Panc1 (cell line): ENCODE data around the gene DCTN2. TPM values are rescaled to one million over a fixed set of nuclear protein-coding genes. Genes with fewer than 3 reads are reported as not detected.

ENCODE experiments used
- ATAC-seq: fragments of 200-7000 bp; cut with Tn5 transposase; 2 replicates; pipeline ENCODE4 v1.9.1; 2020; ENCODE audit warnings: mild to moderate bottlenecking, moderate library complexity
- BruUV-seq: library from RNA; stranded (reverse); fragments of 400-500 nt; replicated peaks from 2 replicates; lab custom pipeline; 2021; lab: Mats Ljungman, UMichigan
- CTCF ChIA-PET: fragments of 300-600 bp; sonication (Branson Sonifier 250); formaldehyde crosslinking; loops from one replicate; lab custom pipeline; 2022; ENCODE audit warnings: antibody characterized with exemption; lab: Charles Lee
- POLR2A ChIA-PET: fragments of 300-600 bp; sonication (Branson Sonifier 250); formaldehyde crosslinking; loops from one replicate; lab custom pipeline; 2022; ENCODE audit warnings: antibody characterized with exemption; lab: Charles Lee
- DNase-seq: peaks from one replicate; pipeline ENCODE4 v3.0.0-alpha.2; 2010; ENCODE audit warnings: low read depth, low spot score
- H3K27ac ChIP-seq: 2 replicates; pipeline ENCODE4 v1.5.1; 2011; ENCODE audit warnings: mild to moderate bottlenecking, low read length, inconsistent platforms
- H3K27me3 ChIP-seq: fragments of 200-500 bp; sonication (Bioruptor generic); 2 replicates; pipeline ENCODE4 v1.6.0; 2014; ENCODE audit warnings: low read length, inconsistent platforms; ENCODE audit not compliant: control insufficient read depth, insufficient read depth
- H3K36me3 ChIP-seq: fragments of 200-500 bp; sonication (Bioruptor generic); 2 replicates; pipeline ENCODE4 v1.5.1; 2014; ENCODE audit warnings: inconsistent platforms, mild to moderate bottlenecking, low read length, moderate library complexity; ENCODE audit not compliant: control insufficient read depth, insufficient read depth
- H3K4me1 ChIP-seq: 2 replicates; pipeline ENCODE4 v1.5.1; 2011; ENCODE audit warnings: inconsistent platforms, mild to moderate bottlenecking, low read length, moderate library complexity; ENCODE audit not compliant: control insufficient read depth, insufficient read depth
- H3K4me3 ChIP-seq, 2 experiments: 2 replicates each; pipeline ENCODE4 v1.5.1; 2011 to 2012; ENCODE audit warnings: low read depth in 2 of 2, low read length in 2 of 2, mild to moderate bottlenecking in 2 of 2, inconsistent platforms in 1 of 2, moderate library complexity in 1 of 2
- H3K9me3 ChIP-seq: fragments of 200-500 bp; sonication (Bioruptor generic); 2 replicates; pipeline ENCODE4 v1.5.1; 2014; ENCODE audit warnings: low read depth, mild to moderate bottlenecking, inconsistent platforms, low read length, moderate library complexity; ENCODE audit not compliant: control insufficient read depth, insufficient read depth
- POLR2AphosphoS5 ChIP-seq: IDR thresholded peaks from 2 replicates; pipeline ENCODE4 v1.6.1; 2012; ENCODE audit warnings: mild to moderate bottlenecking, low read depth, low read length, moderate library complexity
- SIN3A ChIP-seq: IDR thresholded peaks from 2 replicates; pipeline ENCODE4 v1.6.1; 2012; ENCODE audit warnings: low read depth, mild to moderate bottlenecking, low read length, moderate library complexity, borderline replicate concordance; ENCODE audit not compliant: insufficient read depth
- TCF7L2 ChIP-seq: IDR thresholded peaks from 2 replicates; pipeline ENCODE4 v1.6.1; 2011; ENCODE audit warnings: mild to moderate bottlenecking, low read depth, low read length, inconsistent platforms
- in situ Hi-C: cut with HindIII; loops from 2 replicates; pipeline ENCODE4 v1.10.0; 2016; ENCODE audit warnings: low sequenced_read_pairs, low pct_unique_long_range_greater_than_20kb
- intact Hi-C: fragments of 100-400 bp; cut with micrococcal nuclease; formaldehyde crosslinking; loops from one replicate; pipeline ENCODE4 v1.10.0; 2022; ENCODE audit not compliant: unreplicated experiment
- total RNA-seq: library from RNA; stranded (reverse); gene quantifications from one replicate; pipeline ENCODE4 v1.2.1, GENCODE V29; 2021; ENCODE audit not compliant: unreplicated experiment
- TF ChIP-seq, protein P1 (sequence below): fragments of 450-650 bp; IDR thresholded peaks from 2 replicates; pipeline ENCODE4 v1.5.1; 2017; ENCODE audit warnings: mild to moderate bottlenecking
- TF ChIP-seq, protein P2 (sequence below), 2 experiments: IDR thresholded peaks; 2 replicates each; pipeline ENCODE4 v1.6.1; 2011 to 2012; ENCODE audit warnings: low read depth in 2 of 2, control low read depth in 1 of 2, low read length in 1 of 2, mild to moderate bottlenecking in 1 of 2, moderate library complexity in 1 of 2; ENCODE audit not compliant: insufficient read depth in 1 of 2

Gene DCTN2
- total RNA-seq, 1 experiment from 2014 or later: 97.6 TPM

DNA sequence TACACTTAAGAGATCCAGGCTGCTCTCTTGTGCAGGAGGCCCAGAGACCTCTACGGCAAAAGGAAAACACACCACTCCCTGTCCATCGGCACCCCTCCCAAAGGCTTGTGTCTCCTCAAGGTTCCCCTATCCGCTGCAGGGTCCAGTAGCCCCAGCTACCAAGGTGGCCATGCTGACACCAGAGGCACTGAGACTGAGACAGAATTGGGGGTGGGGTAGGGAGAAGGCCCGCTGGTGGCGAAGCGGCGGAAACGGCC is 27.3 kb downstream of the DCTN2 start:
- DNase-seq (no peak), ATAC-seq (no peak)
- Histone ChIP-seq H3K27me3 (no peaks in the 10 kb centered on the region), H3K36me3 (peaks cover 19% of the 10 kb centered on the region), H3K4me1 (peaks cover 57% of the 10 kb centered on the region), H3K9me3 (no peaks in the 10 kb centered on the region), H3K27ac (peak overlapping the region; percentile 96), H3K4me3 (peak overlapping the region; percentile 88 to 98)
- intact Hi-C loops: no loop called here
- CTCF ChIA-PET: no interaction called here
- in situ Hi-C loops: no loop called here
- TF ChIP-seq, protein P1, sequence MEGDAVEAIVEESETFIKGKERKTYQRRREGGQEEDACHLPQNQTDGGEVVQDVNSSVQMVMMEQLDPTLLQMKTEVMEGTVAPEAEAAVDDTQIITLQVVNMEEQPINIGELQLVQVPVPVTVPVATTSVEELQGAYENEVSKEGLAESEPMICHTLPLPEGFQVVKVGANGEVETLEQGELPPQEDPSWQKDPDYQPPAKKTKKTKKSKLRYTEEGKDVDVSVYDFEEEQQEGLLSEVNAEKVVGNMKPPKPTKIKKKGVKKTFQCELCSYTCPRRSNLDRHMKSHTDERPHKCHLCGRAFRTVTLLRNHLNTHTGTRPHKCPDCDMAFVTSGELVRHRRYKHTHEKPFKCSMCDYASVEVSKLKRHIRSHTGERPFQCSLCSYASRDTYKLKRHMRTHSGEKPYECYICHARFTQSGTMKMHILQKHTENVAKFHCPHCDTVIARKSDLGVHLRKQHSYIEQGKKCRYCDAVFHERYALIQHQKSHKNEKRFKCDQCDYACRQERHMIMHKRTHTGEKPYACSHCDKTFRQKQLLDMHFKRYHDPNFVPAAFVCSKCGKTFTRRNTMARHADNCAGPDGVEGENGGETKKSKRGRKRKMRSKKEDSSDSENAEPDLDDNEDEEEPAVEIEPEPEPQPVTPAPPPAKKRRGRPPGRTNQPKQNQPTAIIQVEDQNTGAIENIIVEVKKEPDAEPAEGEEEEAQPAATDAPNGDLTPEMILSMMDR: no peak
- TF ChIP-seq POLR2AphosphoS5 (no peak), SIN3A (no peak), TCF7L2 (no peak)
- TF ChIP-seq, protein P2, sequence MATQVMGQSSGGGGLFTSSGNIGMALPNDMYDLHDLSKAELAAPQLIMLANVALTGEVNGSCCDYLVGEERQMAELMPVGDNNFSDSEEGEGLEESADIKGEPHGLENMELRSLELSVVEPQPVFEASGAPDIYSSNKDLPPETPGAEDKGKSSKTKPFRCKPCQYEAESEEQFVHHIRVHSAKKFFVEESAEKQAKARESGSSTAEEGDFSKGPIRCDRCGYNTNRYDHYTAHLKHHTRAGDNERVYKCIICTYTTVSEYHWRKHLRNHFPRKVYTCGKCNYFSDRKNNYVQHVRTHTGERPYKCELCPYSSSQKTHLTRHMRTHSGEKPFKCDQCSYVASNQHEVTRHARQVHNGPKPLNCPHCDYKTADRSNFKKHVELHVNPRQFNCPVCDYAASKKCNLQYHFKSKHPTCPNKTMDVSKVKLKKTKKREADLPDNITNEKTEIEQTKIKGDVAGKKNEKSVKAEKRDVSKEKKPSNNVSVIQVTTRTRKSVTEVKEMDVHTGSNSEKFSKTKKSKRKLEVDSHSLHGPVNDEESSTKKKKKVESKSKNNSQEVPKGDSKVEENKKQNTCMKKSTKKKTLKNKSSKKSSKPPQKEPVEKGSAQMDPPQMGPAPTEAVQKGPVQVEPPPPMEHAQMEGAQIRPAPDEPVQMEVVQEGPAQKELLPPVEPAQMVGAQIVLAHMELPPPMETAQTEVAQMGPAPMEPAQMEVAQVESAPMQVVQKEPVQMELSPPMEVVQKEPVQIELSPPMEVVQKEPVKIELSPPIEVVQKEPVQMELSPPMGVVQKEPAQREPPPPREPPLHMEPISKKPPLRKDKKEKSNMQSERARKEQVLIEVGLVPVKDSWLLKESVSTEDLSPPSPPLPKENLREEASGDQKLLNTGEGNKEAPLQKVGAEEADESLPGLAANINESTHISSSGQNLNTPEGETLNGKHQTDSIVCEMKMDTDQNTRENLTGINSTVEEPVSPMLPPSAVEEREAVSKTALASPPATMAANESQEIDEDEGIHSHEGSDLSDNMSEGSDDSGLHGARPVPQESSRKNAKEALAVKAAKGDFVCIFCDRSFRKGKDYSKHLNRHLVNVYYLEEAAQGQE (IDR thresholded peaks at IDR 0.05; ENCODE audit: insufficient read depth in 1 of 2, low read depth in 2 of 2, low read length in 1 of 2): no peak
- BruUV-seq: no TSS peak
- POLR2A ChIA-PET: no interaction called here

DNA sequence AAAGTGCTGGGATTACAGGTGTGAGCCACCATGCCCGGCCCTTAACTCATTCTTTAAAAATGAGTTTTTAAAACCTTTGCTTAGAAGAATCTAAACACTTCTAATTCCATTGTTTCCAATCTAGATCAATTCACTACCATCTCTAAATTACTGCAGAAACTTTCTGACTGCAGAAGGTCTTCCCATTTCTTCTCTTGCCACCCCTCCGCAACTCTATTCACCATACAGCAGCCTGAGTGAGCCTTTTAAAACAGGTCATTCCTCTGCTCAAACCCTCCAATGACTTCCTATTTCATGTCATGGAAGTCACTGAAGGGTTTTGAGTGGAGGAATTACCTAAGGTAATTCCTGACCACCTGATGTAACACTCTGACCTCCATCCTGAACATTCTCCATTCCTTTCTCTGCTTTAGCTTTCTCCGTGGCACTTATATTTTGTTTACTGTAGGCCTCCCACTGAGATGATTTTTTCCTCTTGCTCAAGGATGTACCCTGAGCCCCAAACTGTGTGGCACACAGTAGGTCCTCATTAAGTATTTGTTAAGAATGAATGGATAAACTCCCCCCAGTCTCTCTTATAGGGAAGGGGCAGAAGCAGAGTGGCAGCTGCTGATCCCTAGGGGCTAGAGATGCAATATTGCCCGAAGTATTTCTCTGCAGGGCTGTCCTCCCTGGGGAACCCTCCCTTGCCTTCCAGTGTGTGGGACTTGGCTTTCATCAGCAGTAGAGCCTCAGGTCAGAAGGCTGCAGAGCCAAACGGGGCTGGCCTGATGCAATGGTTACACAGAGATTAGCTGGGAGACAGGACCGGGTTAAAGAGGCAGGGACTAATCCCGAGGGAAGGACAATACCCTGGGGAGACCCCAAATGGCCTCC is 27.8 kb downstream of the DCTN2 start:
- Histone ChIP-seq H3K27ac (peak overlapping the region; percentile 96), H3K27me3 (no peaks in the 10 kb centered on the region), H3K4me3 (peak overlapping the region; percentile 88 to 98), H3K4me1 (peaks cover 55% of the 10 kb centered on the region), H3K9me3 (no peaks in the 10 kb centered on the region), H3K36me3 (peaks cover 19% of the 10 kb centered on the region)
- TF ChIP-seq TCF7L2 (no peak), POLR2AphosphoS5 (no peak)
- TF ChIP-seq, protein P1: no peak
- in situ Hi-C loops: no loop called here
- DNase-seq (no peak), ATAC-seq (no peak)
- intact Hi-C loops: no loop called here
- ChIA-PET CTCF (no interaction called here), POLR2A (no interaction called here)
- BruUV-seq: no TSS peak
